RCC 7860 (cell line): Measurements from ENCODE around the gene SNPH.

Experiments
- DNase-seq: peaks from one replicate; pipeline ENCODE4 v3.0.0-alpha.2; 2015; ENCODE audit warnings: low spot score
- FAIRE-seq: peaks from 2 replicates; lab custom pipeline; 2012; peaks lifted over from hg19 to GRCh38; lab: Jason Lieb, UNC

SNPH gene

GRCh38 chr20:1321654-1321939, 55.5 kb downstream of the SNPH start:
- DNase-seq (no peak), FAIRE-seq (no peak)

DNA sequence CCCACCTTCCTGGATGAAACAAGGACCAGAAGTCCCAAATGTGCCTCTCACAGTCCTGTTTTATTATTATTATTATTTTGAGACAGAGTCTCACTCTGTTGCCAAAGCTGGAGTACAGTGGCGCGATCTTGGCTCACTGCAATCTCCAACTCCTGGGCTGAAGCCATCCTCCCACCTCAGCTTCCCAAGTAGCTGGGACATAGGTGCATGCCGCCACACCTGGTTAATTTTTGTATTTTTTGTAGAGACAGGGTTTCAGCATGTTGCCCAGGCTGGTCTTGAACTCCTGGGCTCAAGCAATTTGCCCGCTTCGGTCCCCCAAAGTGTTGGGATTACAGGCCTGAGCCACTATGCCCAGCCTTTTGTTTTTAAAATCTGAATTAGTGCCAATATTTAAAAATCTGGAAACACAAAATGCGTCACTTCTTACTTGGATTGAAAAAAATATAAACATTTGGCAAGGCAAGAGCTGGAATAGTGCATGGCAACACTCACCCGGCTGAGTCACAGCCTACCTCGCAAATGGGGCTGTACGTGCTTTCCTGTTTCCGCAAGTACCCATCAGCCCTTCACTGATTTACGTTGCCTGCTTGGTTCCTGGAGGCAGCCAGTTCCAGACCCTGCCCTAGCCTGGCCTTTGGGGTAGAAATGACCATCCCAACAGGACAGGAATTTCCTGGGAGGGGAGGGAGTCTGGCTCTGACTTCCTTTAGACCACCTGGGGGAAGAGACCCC, 56.6 kb downstream of the SNPH start:
- no peak for FAIRE-seq
- DNase-seq: no peak

DNA sequence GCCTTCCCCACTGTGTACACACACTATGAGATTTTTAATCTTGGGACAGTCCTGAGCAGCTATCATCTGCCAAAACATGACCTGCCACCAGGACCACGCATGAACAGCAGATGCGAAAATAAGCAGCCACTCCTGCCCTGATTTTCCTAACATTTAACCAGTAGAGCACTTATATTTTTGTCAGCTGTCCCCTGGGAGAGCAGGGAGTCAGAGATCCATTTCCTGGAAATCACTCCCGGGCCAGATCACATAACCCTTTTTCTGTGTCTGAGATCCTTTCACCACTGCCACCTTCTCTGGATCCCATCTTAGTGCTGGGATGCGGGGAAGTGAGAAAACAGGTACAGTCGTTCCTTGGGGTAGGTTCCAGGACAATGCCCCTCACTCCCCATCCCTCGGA, 57.2 kb downstream of the SNPH start:
- DNase-seq (no peak), FAIRE-seq (no peak)

- DNase-seq (no peak), FAIRE-seq (no peak)
These were observed 57.9 kb downstream of the SNPH start for GRCh38 chr20:1323830-1324597.

- FAIRE-seq (no peak), DNase-seq (peak; percentile 30)
These were observed 58.6 kb downstream of the SNPH start for GRCh38 chr20:1324598-1325172.

DNA sequence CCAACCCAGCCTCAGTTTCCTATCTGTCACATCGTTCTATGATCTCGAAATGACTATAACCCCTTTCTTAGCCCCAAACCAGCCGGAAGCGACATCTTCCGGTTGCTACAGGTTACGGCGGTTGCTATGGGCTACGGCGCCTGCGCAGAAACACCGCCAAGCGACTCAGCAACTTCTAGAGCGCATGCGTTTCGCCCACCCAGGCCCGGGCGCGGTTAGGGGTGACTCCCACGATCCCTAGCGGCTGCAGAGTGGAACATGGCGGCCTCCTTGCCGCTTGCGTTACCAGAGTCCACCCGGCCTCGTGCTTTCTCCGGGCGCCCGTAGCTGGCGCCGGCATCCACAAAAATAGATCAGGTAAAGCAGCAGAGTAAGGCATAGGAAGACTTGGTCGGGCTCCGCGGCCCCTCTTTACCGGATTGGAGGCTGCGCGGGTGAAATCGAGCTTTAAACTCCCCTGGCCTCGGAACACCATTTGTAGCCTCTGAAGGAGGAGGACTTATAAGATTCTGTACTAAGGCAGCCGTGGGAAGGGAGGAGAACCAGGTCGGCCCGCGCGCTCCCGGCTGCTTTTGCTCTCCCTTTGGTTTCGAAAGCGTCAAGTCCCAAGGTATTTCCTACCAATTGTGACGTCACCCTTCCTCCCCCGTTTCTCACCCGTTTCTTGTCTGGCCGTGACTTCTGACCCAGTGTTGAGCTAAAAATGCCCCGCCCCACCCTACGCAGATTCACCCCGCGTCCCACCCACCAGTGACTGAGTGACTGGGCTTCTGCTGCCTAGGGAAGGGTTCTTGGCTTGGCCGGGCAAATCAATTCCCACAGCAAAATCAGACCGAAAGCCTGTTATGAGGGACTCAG, 59.3 kb downstream of the SNPH start:
- FAIRE-seq (peak; percentile 70), DNase-seq (peak; percentile 91)

DNA sequence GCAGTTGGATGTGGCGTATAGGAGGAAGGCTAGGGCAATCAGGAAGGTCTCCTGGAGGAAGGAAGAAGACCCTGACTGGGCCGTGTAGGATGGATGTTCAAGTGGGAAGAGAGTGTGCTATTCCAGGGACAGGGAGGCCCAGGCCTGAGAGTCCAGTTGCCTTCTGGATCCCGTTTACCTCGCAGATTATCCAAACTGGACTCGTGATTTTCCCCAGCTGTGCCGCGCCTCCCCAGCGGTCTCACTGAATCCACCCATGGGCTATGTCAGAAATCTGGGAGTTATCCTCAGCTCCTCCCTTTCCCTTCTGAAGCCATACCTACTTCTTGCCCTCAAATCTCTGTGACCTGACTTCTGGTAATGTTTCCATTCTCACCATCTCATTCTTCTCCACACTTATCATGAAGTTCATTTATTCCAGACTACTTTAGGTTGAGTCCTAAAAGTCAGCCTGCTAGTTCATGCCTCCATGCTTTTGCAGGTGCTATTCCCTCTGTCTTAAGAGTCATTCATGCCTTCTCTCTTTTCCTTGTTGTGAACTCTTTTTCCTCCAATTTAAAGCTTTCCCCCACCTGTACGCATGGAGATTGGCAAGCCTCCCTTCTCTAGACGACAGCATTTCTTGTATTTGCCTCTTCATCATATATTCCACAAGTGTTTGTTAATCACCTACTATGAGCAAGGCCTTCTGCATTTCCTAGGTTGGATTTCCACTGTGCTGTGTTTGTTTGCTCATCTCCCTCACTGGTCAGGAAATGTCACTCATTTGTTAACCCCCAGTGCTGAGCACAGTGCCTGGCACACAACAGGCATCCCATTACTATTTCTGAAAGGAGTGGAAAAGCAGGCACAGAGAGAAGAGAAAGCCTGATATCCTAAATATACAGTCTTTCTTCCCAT, 60.2 kb downstream of the SNPH start:
- no peak for FAIRE-seq

DNA sequence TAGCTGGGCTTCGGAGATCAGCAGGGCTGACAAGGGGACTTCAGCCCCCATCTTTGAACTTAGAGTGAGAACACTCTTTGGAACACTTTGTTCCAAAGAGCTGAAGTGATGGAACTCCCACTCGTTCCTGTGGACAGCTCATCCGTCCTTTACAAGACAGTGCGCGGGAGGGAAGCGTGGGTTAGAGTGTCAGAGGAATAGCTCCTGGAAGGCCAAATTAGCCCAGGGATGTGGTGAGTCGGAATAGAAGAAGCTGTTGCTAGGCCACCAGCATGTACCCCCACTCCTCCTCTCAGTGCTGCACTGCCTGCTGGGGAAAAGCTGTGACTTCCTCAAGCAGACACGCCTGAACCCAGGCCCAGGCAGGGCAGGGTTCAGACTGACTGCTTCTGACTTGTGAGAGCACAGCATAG, 61.2 kb downstream of the SNPH start:
- DNase-seq: peak; percentile 75
- no peak for FAIRE-seq

More for the DNA sequence above, 60.2 kb downstream of the SNPH start:
- no peak for DNase-seq

DNA sequence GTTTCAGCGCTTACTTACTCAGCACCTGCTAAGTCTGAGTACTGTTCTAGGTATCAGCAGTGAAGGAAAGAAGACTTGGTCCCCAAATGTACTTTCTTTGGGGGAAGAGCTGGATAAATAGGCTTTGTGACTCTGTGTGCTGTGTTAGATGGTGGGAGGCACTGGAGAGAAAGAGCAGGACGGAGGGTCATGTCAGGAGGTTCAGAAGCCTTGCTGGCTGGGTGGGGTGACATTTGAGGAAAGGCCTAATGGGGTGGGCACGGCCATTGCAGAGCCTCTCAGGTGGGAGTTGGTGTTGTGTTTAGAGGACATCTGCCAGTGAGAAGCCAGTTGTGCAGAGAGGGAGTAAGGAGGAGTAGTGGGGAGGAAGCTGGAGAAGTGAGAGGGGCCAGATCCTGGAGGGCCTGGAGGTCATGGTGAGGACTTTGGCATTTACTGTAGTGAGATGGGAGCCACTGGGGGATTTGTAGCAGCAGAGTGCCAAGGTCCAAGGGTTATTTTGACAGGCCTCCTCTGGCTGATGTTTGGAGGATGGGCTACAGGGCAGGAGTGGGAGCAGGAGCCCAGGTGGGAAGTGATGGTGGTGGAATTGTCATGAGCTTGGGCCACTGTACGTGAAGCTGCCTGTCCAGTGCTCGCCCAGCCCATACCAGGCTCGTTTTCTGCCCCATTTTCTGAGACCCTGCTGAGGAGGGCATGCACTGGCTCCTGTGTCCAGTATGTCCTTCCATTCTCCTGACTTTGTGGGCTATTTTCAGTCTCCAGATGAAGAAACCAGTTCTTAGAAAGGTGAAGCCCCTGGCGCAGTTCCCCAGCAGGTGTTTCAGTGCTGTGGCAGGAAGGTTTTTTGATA, 62.0 kb downstream of the SNPH start:
- FAIRE-seq: no peak
- DNase-seq: no peak

GRCh38 chr20:1328680-1329330, 62.7 kb downstream of the SNPH start, which contains the start of gene SDCBP2:
Gene SDCBP2 (minus strand): TSS chr20:1329139. CDS start chr20:1320416, 8,723 bp downstream.
- FAIRE-seq (no peak), DNase-seq (no peak)

DNA sequence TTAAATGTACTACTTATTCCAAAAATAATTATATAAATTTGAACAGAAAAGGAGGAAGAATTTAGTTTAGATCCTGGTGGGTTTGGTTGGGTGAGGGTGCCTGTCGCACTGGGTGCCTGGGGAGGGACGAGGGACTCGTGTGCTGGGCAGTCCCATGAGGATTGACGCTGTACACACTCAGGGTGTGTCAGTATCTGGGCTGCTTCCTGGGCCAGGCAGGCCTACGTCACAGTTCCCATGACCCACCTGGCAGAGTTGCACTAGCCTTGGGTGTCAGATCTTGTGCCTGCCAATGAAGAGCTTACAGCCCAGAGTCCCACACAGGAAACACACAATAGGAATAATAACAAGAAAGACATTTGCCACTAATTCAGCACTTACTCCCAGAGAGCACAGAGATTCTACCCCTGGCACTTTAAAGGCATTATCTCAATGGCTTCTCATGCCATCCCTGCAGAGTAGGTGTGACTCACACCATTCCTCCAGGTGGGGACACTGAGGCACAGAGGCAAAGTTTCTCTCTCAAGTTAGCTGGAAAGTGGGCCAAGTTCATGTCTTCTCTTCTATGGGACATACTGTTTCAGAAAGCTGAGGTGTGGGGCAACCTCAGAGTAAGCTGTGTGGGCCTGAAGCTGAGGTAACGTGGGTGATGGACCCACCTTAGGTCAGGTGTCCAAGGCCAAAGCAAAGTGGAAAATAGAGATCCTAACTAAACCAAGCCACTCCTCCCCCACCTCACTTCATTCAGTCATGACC, 64.2 kb downstream of the SNPH start:
- DNase-seq (no peak), FAIRE-seq (no peak)

GRCh38 chr20:1331101-1331500, 65.0 kb downstream of the SNPH start:
- FAIRE-seq (no peak), DNase-seq (no peak)

DNA sequence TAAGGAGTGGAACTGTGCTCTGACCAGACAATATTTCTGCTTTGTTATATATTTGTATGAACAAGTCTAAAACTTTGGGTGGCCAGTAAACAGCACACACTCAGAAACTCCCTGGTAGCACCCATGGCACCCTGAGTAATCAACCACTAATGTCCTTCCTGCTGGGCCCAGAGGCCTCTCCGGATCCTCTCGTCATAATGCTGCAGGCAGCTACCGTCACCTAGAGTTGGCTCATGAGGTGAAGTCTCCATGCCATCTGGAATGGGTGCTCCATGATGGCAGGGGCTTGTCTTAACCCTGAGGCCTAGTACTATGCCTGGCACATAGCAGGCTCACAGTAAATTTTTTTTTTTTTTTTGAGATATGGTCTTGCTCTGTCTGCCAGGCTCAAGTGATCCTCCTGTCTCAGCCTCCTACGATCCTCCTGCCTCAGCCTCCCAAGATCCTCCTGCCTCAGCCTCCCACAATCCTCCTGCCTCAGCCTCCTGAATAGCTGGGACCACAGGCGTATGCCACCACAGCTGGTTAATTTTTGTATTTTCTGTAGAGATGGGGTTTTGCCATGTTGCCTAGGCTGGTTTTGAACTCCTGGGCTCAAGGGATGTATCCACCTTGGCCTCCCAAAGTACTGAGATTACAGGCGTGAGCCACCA, 65.8 kb downstream of the SNPH start:
- DNase-seq (no peak), FAIRE-seq (no peak)

DNA sequence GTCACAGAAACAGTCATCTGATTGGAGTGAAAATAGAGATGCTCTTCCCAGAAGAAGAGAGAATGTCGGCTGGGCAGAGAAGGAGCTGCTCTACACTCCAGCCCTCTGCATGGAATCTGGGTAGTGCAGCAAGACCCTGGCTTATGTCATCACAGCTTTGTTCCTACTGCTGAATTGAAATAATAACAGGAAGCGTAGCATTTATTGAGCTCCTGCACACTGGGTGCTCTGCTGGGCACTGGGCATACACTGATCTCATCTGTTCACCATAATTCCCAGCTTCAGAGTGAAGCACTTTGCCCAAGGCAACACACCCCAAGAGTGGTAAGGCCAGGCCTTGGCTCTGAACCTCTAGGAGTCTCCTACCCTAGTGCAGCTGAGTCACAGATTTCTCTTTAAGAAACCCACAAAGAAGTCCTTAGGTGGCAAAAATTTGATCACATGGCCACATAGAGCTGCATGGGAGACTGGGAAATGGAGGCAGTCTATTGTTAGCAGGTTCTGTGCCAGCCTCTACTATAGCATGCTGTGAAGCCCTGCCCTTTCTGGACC, 66.7 kb downstream of the SNPH start:
- DNase-seq: no peak
- FAIRE-seq: no peak

DNA sequence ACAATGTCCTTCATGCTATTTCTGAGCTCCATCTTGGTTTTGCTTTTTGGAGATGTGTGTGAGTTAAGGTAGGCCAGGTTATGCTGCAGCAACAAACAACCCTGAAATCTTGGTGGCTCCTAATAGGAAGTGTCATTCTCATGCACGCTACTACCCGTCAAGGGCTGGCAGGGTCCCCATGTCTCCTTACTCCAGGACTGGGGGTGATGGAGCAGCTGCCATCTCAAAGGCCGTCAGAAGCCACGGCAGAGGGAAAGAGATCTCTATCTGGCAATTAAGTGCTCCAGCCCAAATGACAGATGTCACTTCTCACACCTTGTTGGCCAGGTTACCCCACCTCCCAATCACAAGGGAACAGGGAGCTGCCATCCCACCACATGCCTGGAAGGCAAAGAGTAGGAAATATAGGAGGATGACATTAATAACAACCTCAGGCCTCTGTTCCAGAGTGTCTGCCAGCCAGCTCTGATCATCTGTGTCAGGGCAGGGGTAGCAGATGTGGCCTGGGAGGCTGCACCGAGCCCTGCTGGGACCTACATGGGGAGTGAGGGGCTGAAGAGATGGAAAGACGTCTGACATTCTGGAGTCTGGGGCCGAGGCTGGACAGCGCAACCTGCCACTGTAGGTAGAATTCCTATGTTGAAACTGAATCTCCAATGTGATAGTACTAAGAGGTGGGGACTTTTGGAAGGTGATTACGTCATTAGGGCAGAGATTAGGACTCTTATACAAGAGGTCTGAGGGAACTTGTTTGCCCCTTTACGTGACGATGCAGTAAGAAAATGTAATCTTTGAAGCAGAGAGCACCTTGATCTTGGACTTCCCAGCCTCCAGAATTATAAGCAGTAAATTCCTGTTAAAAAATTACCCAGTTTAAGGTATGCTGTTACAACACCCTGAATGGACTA, 67.6 kb downstream of the SNPH start:
- DNase-seq (no peak), FAIRE-seq (no peak)

GRCh38 chr20:1334370-1334731, 68.3 kb downstream of the SNPH start:
- FAIRE-seq (no peak), DNase-seq (no peak)
